PC-9 (cell line): ENCODE measurements around the gene TSFM. TPM values are rescaled to one million over a fixed set of nuclear protein-coding genes. Genes with fewer than 3 reads are reported as not detected.

Experiments used
- BruUV-seq: library from RNA; stranded (reverse); fragments of 400-500 nt; replicated peaks from 2 replicates; lab custom pipeline; 2021; lab: Mats Ljungman, UMichigan
- CTCF ChIA-PET: fragments of 300-600 bp; sonication (Branson Sonifier 250); formaldehyde crosslinking; loops from one replicate; lab custom pipeline; 2022; ENCODE audit warnings: antibody characterized with exemption; lab: Charles Lee
- POLR2A ChIA-PET: fragments of 300-600 bp; sonication (Branson Sonifier 250); formaldehyde crosslinking; loops from one replicate; lab custom pipeline; 2022; ENCODE audit warnings: antibody characterized with exemption; ENCODE audit not compliant: unreplicated experiment; lab: Charles Lee
- DNase-seq, 2 experiments: peaks; one replicate each; pipeline versions ENCODE4 v3.0.0 to v3.0.0-alpha.2; 2015 to 2022; ENCODE audit warnings: mixed read lengths in 1 of 2
- H2AFZ ChIP-seq: fragments of 200-600 bp; sonication (generic); 2 replicates; pipeline ENCODE4 v1.8.1; 2017; ENCODE audit warnings: antibody characterized with exemption
- H3F3A ChIP-seq: fragments of 200-600 bp; sonication (generic); 2 replicates; pipeline ENCODE4 v1.8.1; 2017; ENCODE audit warnings: antibody characterized with exemption, mild to moderate bottlenecking, low read depth; ENCODE audit not compliant: insufficient read depth
- H3K27ac ChIP-seq: fragments of 200-600 bp; sonication (generic); 2 replicates; pipeline ENCODE4 v1.6.1; 2016; ENCODE audit warnings: mixed run types
- H3K27me3 ChIP-seq: fragments of 200-600 bp; sonication (generic); 2 replicates; pipeline ENCODE4 v1.6.1; 2016; ENCODE audit warnings: low read depth, mixed run types; ENCODE audit not compliant: insufficient read depth
- H3K36me3 ChIP-seq: fragments of 200-600 bp; sonication (generic); 2 replicates; pipeline ENCODE4 v1.6.1; 2016; ENCODE audit warnings: low read depth, mixed run types
- H3K4me1 ChIP-seq: fragments of 200-600 bp; sonication (generic); replicated peaks from 2 replicates; pipeline ENCODE4 v1.6.1; 2016; ENCODE audit warnings: mixed run types; ENCODE audit not compliant: insufficient read depth
- H3K4me2 ChIP-seq: fragments of 200-600 bp; sonication (generic); 2 replicates; pipeline ENCODE4 v1.6.1; 2017; ENCODE audit warnings: mixed run types
- H3K4me3 ChIP-seq: fragments of 200-600 bp; sonication (generic); 2 replicates; pipeline ENCODE4 v1.6.1; 2016; ENCODE audit warnings: mixed run types
- H3K79me2 ChIP-seq: fragments of 200-600 bp; sonication (generic); 2 replicates; pipeline ENCODE4 v1.6.1; 2017; ENCODE audit warnings: low read depth, mixed run types
- H3K9me2 ChIP-seq: fragments of 200-600 bp; sonication (generic); 2 replicates; pipeline ENCODE4 v1.8.1; 2017; ENCODE audit warnings: mild to moderate bottlenecking; ENCODE audit not compliant: insufficient read depth
- H3K9me3 ChIP-seq: fragments of 200-600 bp; sonication (generic); 2 replicates; pipeline ENCODE4 v1.8.1; 2016; ENCODE audit warnings: low read depth; ENCODE audit not compliant: insufficient read depth
- H4K20me1 ChIP-seq: fragments of 200-600 bp; sonication (generic); 2 replicates; pipeline ENCODE4 v1.8.1; 2017; ENCODE audit not compliant: insufficient read depth
- EZH2 ChIP-seq: fragments of 200-600 bp; sonication (generic); IDR thresholded peaks from 2 replicates; pipeline ENCODE4 v1.8.0; 2017; ENCODE audit warnings: antibody characterized with exemption, low read depth
- intact Hi-C: fragments of 100-400 bp; cut with micrococcal nuclease; formaldehyde crosslinking; loops from one replicate; pipeline ENCODE4 v1.10.0; 2022; ENCODE audit not compliant: unreplicated experiment
- total RNA-seq: library from RNA; stranded (reverse); gene quantifications from 2 replicates; pipeline ENCODE4 v1.2.3, GENCODE V29; 2021
- TF ChIP-seq, protein P1 (sequence below): fragments of 200-600 bp; sonication (generic); conservative IDR thresholded peaks from 2 replicates; pipeline ENCODE4 v1.6.1; 2017; ENCODE audit warnings: mixed run types, antibody characterized with exemption, mild to moderate bottlenecking, moderate library complexity

The TSFM gene
- total RNA-seq, 1 experiment from 2014 or later, result 44.8 TPM

DNA sequence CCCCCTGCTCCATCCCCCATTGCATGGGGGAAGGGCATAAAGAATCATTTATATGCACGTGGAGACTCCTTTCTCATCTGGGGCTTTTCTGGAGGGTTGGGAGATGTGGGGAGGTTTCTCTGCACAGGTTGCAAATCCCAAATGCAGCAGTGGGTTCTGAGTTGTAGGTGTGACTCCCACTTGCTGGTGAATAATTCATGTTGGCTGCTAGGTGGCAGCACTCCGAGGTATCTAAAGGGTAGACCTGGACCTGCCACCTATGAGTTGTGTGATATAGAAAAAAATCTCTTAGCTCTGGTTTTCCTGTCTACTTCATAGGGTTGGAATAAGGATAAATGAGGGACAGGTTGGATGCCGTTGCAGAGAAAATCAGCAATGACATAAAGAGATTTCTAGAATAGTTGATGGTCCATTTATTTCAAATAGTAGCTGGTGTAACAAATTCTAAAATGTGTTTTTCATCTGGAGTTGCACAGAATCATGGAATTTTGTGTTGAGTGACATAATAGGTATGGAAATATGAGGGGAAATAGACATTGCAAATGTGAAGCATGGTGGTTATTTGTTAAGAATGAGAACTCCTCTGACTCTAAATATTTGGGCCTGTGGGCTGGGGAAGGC lies 23.1 kb upstream of the TSFM start:
- peaks cover 2% of the 10 kb centered on the region for H3K4me1 ChIP-seq
- TF ChIP-seq, protein P1, sequence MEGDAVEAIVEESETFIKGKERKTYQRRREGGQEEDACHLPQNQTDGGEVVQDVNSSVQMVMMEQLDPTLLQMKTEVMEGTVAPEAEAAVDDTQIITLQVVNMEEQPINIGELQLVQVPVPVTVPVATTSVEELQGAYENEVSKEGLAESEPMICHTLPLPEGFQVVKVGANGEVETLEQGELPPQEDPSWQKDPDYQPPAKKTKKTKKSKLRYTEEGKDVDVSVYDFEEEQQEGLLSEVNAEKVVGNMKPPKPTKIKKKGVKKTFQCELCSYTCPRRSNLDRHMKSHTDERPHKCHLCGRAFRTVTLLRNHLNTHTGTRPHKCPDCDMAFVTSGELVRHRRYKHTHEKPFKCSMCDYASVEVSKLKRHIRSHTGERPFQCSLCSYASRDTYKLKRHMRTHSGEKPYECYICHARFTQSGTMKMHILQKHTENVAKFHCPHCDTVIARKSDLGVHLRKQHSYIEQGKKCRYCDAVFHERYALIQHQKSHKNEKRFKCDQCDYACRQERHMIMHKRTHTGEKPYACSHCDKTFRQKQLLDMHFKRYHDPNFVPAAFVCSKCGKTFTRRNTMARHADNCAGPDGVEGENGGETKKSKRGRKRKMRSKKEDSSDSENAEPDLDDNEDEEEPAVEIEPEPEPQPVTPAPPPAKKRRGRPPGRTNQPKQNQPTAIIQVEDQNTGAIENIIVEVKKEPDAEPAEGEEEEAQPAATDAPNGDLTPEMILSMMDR, result peak; percentile 74
- no peak for TF ChIP-seq EZH2
- ChIA-PET POLR2A (interaction anchor here (0.5 to 0.8 kb wide), 5 partner anchors 18 to 1410 kb away, joined by 3 to 8 read pairs (median 5); no protein-coding TSS in a partner anchor), CTCF (interaction anchor here (0.6 kb wide), 3 partner anchors 10 to 46 kb away, joined by 3 to 9 read pairs (median 4); no protein-coding TSS in a partner anchor)
- no peak overlapping the region for H2AFZ ChIP-seq
- no peaks in the 10 kb centered on the region for H3K9me2 ChIP-seq
- no peak overlapping the region for H3K4me2 ChIP-seq
- peaks cover 2% of the 10 kb centered on the region; the same call in 1 of the 2 replicates for H3F3A ChIP-seq
- intact Hi-C loops, result no loop called here
- no peaks in the 10 kb centered on the region for H3K79me2 ChIP-seq
- no peak overlapping the region for H3K27ac ChIP-seq
- no peaks in the 10 kb centered on the region for H3K9me3 ChIP-seq
- no peak overlapping the region for H3K4me3 ChIP-seq
- H3K27me3 ChIP-seq, result peaks cover 10% of the 10 kb centered on the region
- H4K20me1 ChIP-seq, result no peaks in the 10 kb centered on the region; the same call in 1 of the 2 replicates
- DNase-seq, result peak in 1 of 2 experiments; percentile 27
- BruUV-seq, result no TSS peak
- no peaks in the 10 kb centered on the region for H3K36me3 ChIP-seq

GRCh38 chr12:57760347-57760982 lies 22.1 kb upstream of the TSFM start:
- Histone ChIP-seq H3K9me2 (no peaks in the 10 kb centered on the region), H2AFZ (no peak overlapping the region), H3K27me3 (peaks cover 20% of the 10 kb centered on the region), H4K20me1 (no peaks in the 10 kb centered on the region; the same call in none of the 2 replicates), H3K27ac (no peak overlapping the region), H3K79me2 (no peaks in the 10 kb centered on the region), H3K9me3 (no peaks in the 10 kb centered on the region), H3K4me1 (no peaks in the 10 kb centered on the region; the same call in 1 of the 2 replicates), H3K4me2 (no peak overlapping the region), H3K36me3 (no peaks in the 10 kb centered on the region), H3F3A (no peaks in the 10 kb centered on the region), H3K4me3 (no peak overlapping the region)
- ChIA-PET CTCF (no interaction called here), POLR2A (no interaction called here)
- no TSS peak for BruUV-seq
- no peak for TF ChIP-seq EZH2
- TF ChIP-seq, protein P1, result no peak
- DNase-seq, result no peak
- intact Hi-C loops, result no loop called here

DNA sequence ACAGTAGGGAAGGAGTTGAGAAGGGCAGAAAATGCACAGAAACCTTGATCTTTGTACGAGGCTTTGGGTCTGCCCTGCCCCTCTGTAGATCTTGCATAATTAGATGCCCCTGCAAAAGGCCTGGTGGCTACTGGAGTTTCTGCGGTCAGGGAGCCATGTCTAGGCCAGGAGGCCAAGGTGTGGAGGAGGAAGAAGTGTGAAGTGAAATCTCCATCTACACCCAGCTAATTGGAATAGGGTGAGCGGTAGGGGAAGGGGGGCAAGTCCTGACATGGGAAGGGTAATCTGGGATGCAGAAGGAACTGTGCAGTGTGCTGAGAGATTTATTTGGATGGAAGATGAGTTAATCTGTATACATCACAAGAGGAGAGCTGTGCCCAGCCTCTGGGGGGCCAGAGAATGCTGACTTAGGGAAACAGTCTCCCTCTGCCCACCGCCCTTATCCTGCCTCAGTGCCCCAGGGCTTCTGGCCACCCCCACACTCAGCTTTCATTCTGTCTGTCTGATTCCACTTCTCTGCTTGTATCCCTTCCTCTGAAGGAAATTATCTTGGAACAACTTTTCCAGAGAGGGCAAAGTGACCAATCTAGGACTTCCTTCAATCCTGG lies 21.1 kb upstream of the TSFM start:
- Histone ChIP-seq H3K4me3 (no peak overlapping the region), H3F3A (no peaks in the 10 kb centered on the region), H3K4me1 (no peaks in the 10 kb centered on the region), H3K9me2 (no peaks in the 10 kb centered on the region), H3K27ac (no peak overlapping the region), H3K27me3 (peaks cover 31% of the 10 kb centered on the region), H3K36me3 (no peaks in the 10 kb centered on the region), H3K9me3 (no peaks in the 10 kb centered on the region), H3K4me2 (no peak overlapping the region), H3K79me2 (no peaks in the 10 kb centered on the region), H2AFZ (no peak overlapping the region), H4K20me1 (no peaks in the 10 kb centered on the region; the same call in none of the 2 replicates)
- TF ChIP-seq EZH2, result no peak
- TF ChIP-seq, protein P1, result no peak
- no TSS peak for BruUV-seq
- CTCF ChIA-PET, result no interaction called here
- POLR2A ChIA-PET, result no interaction called here
- intact Hi-C loops, result no loop called here
- DNase-seq, result no peak
